Karpas-422 (cell line): ENCODE data around the gene REEP5. TPM values are rescaled to one million over a fixed set of nuclear protein-coding genes. Genes with fewer than 3 reads are reported as not detected.

ENCODE experiments used
- DNase-seq: peaks from one replicate; pipeline ENCODE4 v3.0.0-alpha.2; 2015
- H2AFZ ChIP-seq: fragments of 200-600 bp; sonication (generic); 2 replicates; pipeline ENCODE4 v1.6.1; 2014; ENCODE audit warnings: antibody characterized with exemption, low read length, mixed read lengths
- H3K27ac ChIP-seq: fragments of 200-600 bp; sonication (generic); 2 replicates; pipeline ENCODE4 v1.5.1; 2014; ENCODE audit warnings: mild to moderate bottlenecking, low read length, moderate library complexity
- H3K27me3 ChIP-seq: fragments of 200-600 bp; sonication (generic); 2 replicates; pipeline ENCODE4 v1.6.1; 2014; ENCODE audit warnings: low read length, mixed read lengths
- H3K36me3 ChIP-seq: fragments of 200-600 bp; sonication (generic); 2 replicates; pipeline ENCODE4 v1.6.1; 2014; ENCODE audit warnings: low read length, mixed read lengths; ENCODE audit not compliant: insufficient read depth
- H3K4me1 ChIP-seq: fragments of 200-600 bp; sonication (generic); 2 replicates; pipeline ENCODE4 v1.6.1; 2014; ENCODE audit warnings: mild to moderate bottlenecking, low read length, mixed read lengths
- H3K4me2 ChIP-seq: fragments of 200-600 bp; sonication (generic); 2 replicates; pipeline ENCODE4 v1.6.1; 2014; ENCODE audit warnings: low read length, low read depth, mild to moderate bottlenecking; ENCODE audit not compliant: poor library complexity, severe bottlenecking
- H3K4me3 ChIP-seq: fragments of 200-600 bp; sonication (generic); 2 replicates; pipeline ENCODE4 v1.5.1; 2014; ENCODE audit warnings: mild to moderate bottlenecking, antibody characterized with exemption, low read length, mixed read lengths
- H3K79me2 ChIP-seq: fragments of 200-600 bp; sonication (generic); 2 replicates; pipeline ENCODE4 v1.6.1; 2014; ENCODE audit warnings: mild to moderate bottlenecking, low read length, mixed read lengths
- H3K9ac ChIP-seq: fragments of 200-600 bp; sonication (generic); 2 replicates; pipeline ENCODE4 v1.6.0; 2014; ENCODE audit warnings: low read length
- H3K9me2 ChIP-seq: fragments of 200-600 bp; sonication (generic), shearing (Covaris generic); replicated peaks from 2 replicates; pipeline ENCODE4 v1.6.0; 2014; ENCODE audit warnings: mild to moderate bottlenecking, low read length, moderate library complexity; ENCODE audit not compliant: insufficient read depth
- H3K9me3 ChIP-seq: fragments of 300-700, 200-600 bp; sonication (generic); 2 replicates; pipeline ENCODE4 v1.6.1; 2014; ENCODE audit warnings: low read length, mixed read lengths
- H4K20me1 ChIP-seq: fragments of 200-600 bp; sonication (generic); 2 replicates; pipeline ENCODE4 v1.6.1; 2014; ENCODE audit warnings: mild to moderate bottlenecking, antibody characterized with exemption, low read length, low read depth; ENCODE audit not compliant: insufficient read depth
- total RNA-seq: library from RNA; depleted of rRNA; stranded (reverse); fragments of >200 nt; shearing (Covaris generic); gene quantifications from 2 replicates; pipeline ENCODE4 v1.2.3, GENCODE V29; 2014; ENCODE audit warnings: low replicate concordance

The REEP5 gene
- total RNA-seq, 1 experiment from 2014 or later: 197 TPM

GRCh38 chr5:112938286-112938685, 16.3 kb upstream of the REEP5 start:
- Histone ChIP-seq H3K79me2 (no peaks in the 10 kb centered on the region), H4K20me1 (no peaks in the 10 kb centered on the region), H3K27ac (no peak overlapping the region), H3K9ac (no peak overlapping the region), H3K9me2 (no peaks in the 10 kb centered on the region), H3K4me2 (no peak overlapping the region), H2AFZ (no peak overlapping the region), H3K36me3 (no peaks in the 10 kb centered on the region), H3K4me1 (no peaks in the 10 kb centered on the region), H3K27me3 (no peaks in the 10 kb centered on the region), H3K9me3 (no peaks in the 10 kb centered on the region), H3K4me3 (no peak overlapping the region)
- DNase-seq: no peak

- Histone ChIP-seq H4K20me1 (no peaks in the 10 kb centered on the region), H2AFZ (no peak overlapping the region), H3K9ac (no peak overlapping the region), H3K4me3 (no peak overlapping the region), H3K4me1 (no peaks in the 10 kb centered on the region), H3K9me3 (no peaks in the 10 kb centered on the region), H3K36me3 (no peaks in the 10 kb centered on the region), H3K27me3 (no peaks in the 10 kb centered on the region), H3K9me2 (no peaks in the 10 kb centered on the region), H3K79me2 (no peaks in the 10 kb centered on the region), H3K4me2 (no peak overlapping the region), H3K27ac (no peak overlapping the region)
- DNase-seq: no peak
Observed at GRCh38 chr5:112935675-112936074, 13.6 kb upstream of the REEP5 start.

GRCh38 chr5:112934366-112934663, 12.3 kb upstream of the REEP5 start:
- H3K27me3 ChIP-seq: no peaks in the 10 kb centered on the region
- H3K4me2 ChIP-seq: no peak overlapping the region
- H3K79me2 ChIP-seq: no peaks in the 10 kb centered on the region
- H2AFZ ChIP-seq: no peak overlapping the region
- H3K4me3 ChIP-seq: no peak overlapping the region
- no peaks in the 10 kb centered on the region for H3K9me3 ChIP-seq
- no peaks in the 10 kb centered on the region for H3K36me3 ChIP-seq
- H3K27ac ChIP-seq: no peak overlapping the region
- no peak overlapping the region for H3K9ac ChIP-seq
- DNase-seq: no peak
- no peaks in the 10 kb centered on the region for H4K20me1 ChIP-seq
- no peaks in the 10 kb centered on the region for H3K9me2 ChIP-seq
- H3K4me1 ChIP-seq: peaks cover 3% of the 10 kb centered on the region

- Histone ChIP-seq H3K9me2 (no peaks in the 10 kb centered on the region), H3K27ac (no peak overlapping the region), H3K9me3 (no peaks in the 10 kb centered on the region), H3K9ac (no peak overlapping the region), H3K36me3 (no peaks in the 10 kb centered on the region), H2AFZ (no peak overlapping the region), H4K20me1 (no peaks in the 10 kb centered on the region), H3K4me1 (peaks cover 5% of the 10 kb centered on the region), H3K4me2 (no peak overlapping the region), H3K79me2 (no peaks in the 10 kb centered on the region), H3K4me3 (no peak overlapping the region), H3K27me3 (no peaks in the 10 kb centered on the region)
- no peak for DNase-seq
Observed at GRCh38 chr5:112933651-112934365, 11.8 kb upstream of the REEP5 start.

GRCh38 chr5:112933105-112933504, 11.1 kb upstream of the REEP5 start:
- no peaks in the 10 kb centered on the region for H4K20me1 ChIP-seq
- H3K4me3 ChIP-seq: no peak overlapping the region
- H3K36me3 ChIP-seq: no peaks in the 10 kb centered on the region
- H3K27me3 ChIP-seq: no peaks in the 10 kb centered on the region
- no peak overlapping the region for H3K4me2 ChIP-seq
- no peaks in the 10 kb centered on the region for H3K9me2 ChIP-seq
- no peak overlapping the region for H2AFZ ChIP-seq
- H3K9ac ChIP-seq: no peak overlapping the region
- DNase-seq: no peak
- peaks cover 12% of the 10 kb centered on the region for H3K4me1 ChIP-seq
- no peaks in the 10 kb centered on the region for H3K79me2 ChIP-seq
- H3K27ac ChIP-seq: no peak overlapping the region
- H3K9me3 ChIP-seq: no peaks in the 10 kb centered on the region

- H3K4me2 ChIP-seq: no peak overlapping the region
- peaks cover 26% of the 10 kb centered on the region for H3K4me1 ChIP-seq
- H3K27ac ChIP-seq: no peak overlapping the region
- no peaks in the 10 kb centered on the region for H3K9me3 ChIP-seq
- DNase-seq: no peak
- H3K27me3 ChIP-seq: no peaks in the 10 kb centered on the region
- no peaks in the 10 kb centered on the region for H3K9me2 ChIP-seq
- no peaks in the 10 kb centered on the region for H3K36me3 ChIP-seq
- no peak overlapping the region for H3K4me3 ChIP-seq
- no peaks in the 10 kb centered on the region for H3K79me2 ChIP-seq
- no peak overlapping the region for H2AFZ ChIP-seq
- H4K20me1 ChIP-seq: no peaks in the 10 kb centered on the region
- H3K9ac ChIP-seq: no peak overlapping the region
Observed at GRCh38 chr5:112931473-112931872, 9.4 kb upstream of the REEP5 start.

- Histone ChIP-seq H4K20me1 (no peaks in the 10 kb centered on the region), H3K4me2 (no peak overlapping the region), H3K27ac (no peak overlapping the region), H3K36me3 (no peaks in the 10 kb centered on the region), H3K4me1 (peaks cover 26% of the 10 kb centered on the region), H3K4me3 (no peak overlapping the region), H3K9me2 (no peaks in the 10 kb centered on the region), H3K27me3 (no peaks in the 10 kb centered on the region), H2AFZ (no peak overlapping the region), H3K9ac (no peak overlapping the region), H3K9me3 (no peaks in the 10 kb centered on the region), H3K79me2 (no peaks in the 10 kb centered on the region)
- DNase-seq: no peak
Observed at GRCh38 chr5:112930082-112930344, 8.0 kb upstream of the REEP5 start.

GRCh38 chr5:112929336-112930081, 7.5 kb upstream of the REEP5 start:
- Histone ChIP-seq H3K27me3 (no peaks in the 10 kb centered on the region), H3K9me2 (no peaks in the 10 kb centered on the region), H3K4me3 (no peak overlapping the region), H2AFZ (no peak overlapping the region), H3K9ac (no peak overlapping the region), H3K79me2 (no peaks in the 10 kb centered on the region), H3K9me3 (no peaks in the 10 kb centered on the region), H3K4me2 (no peak overlapping the region), H4K20me1 (no peaks in the 10 kb centered on the region), H3K4me1 (peaks cover 26% of the 10 kb centered on the region), H3K36me3 (no peaks in the 10 kb centered on the region), H3K27ac (no peak overlapping the region)
- no peak for DNase-seq
